Measurements from ENCODE around the gene DYTN. TPM values are rescaled to one million over a fixed set of nuclear protein-coding genes. Genes with fewer than 3 reads are reported as not detected.

Gene DYTN
- polyA plus RNA-seq, 1 donor from 2014 or later = not detected

GRCh38 chr2:206615417-206616089 is 102.6 kb downstream of the DYTN start:
- H3K9ac ChIP-seq (ENCODE audit: low read length) = no peak overlapping the region
- H3K27ac ChIP-seq (ENCODE audit: low read length) = no peak overlapping the region
- no peaks in the 10 kb centered on the region for H3K79me2 ChIP-seq (replicated peaks; ENCODE audit: insufficient read depth, low read length)
- no peaks in the 10 kb centered on the region for H3K27me3 ChIP-seq (ENCODE audit: insufficient read depth, low read depth, low read length)
- no peak overlapping the region for H3K4me3 ChIP-seq (ENCODE audit: low read length)
- no peaks in the 10 kb centered on the region for H4K20me1 ChIP-seq (ENCODE audit: insufficient read depth)
- no peaks in the 10 kb centered on the region for H3K9me2 ChIP-seq (ENCODE audit: insufficient read depth, low read length)
- H3K9me3 ChIP-seq (ENCODE audit: low read length) = no peaks in the 10 kb centered on the region
- TF ChIP-seq REST (IDR thresholded peaks at IDR 0.05; ENCODE audit: borderline replicate concordance) (no peak), CTCF (IDR thresholded peaks at IDR 0.05; ENCODE audit: poor library complexity, severe bottlenecking) (no peak), EZH2 (IDR thresholded peaks at IDR 0.05; ENCODE audit: borderline replicate concordance, insufficient read depth, low read length, poor library complexity, severe bottlenecking) (no peak), TAF1 (IDR thresholded peaks at IDR 0.05; ENCODE audit: low read depth) (no peak)
- H3F3A ChIP-seq (ENCODE audit: insufficient read depth, low read length, poor library complexity, severe bottlenecking) = no peaks in the 10 kb centered on the region
- no peak overlapping the region for H2AFZ ChIP-seq (ENCODE audit: low read depth, low read length)
- H3K4me2 ChIP-seq (ENCODE audit: low read length) = no peak overlapping the region
- no peaks in the 10 kb centered on the region for H3K36me3 ChIP-seq (ENCODE audit: insufficient read depth, low read length)

GRCh38 chr2:206614811-206615210 is 103.4 kb downstream of the DYTN start:
- Histone ChIP-seq H3K27ac (ENCODE audit: low read length) (no peak overlapping the region), H4K20me1 (ENCODE audit: insufficient read depth) (no peaks in the 10 kb centered on the region), H3K9me3 (ENCODE audit: low read length) (no peaks in the 10 kb centered on the region), H3K36me3 (ENCODE audit: insufficient read depth, low read length) (no peaks in the 10 kb centered on the region), H3K27me3 (ENCODE audit: insufficient read depth, low read depth, low read length) (no peaks in the 10 kb centered on the region), H3K9ac (ENCODE audit: low read length) (no peak overlapping the region), H3K79me2 (replicated peaks; ENCODE audit: insufficient read depth, low read length) (no peaks in the 10 kb centered on the region), H3K9me2 (ENCODE audit: insufficient read depth, low read length) (no peaks in the 10 kb centered on the region), H3K4me3 (ENCODE audit: low read length) (no peak overlapping the region), H2AFZ (ENCODE audit: low read depth, low read length) (no peak overlapping the region), H3K4me2 (ENCODE audit: low read length) (no peak overlapping the region), H3F3A (ENCODE audit: insufficient read depth, low read length, poor library complexity, severe bottlenecking) (no peaks in the 10 kb centered on the region)
- no peak for TF ChIP-seq RAD21 (conservative IDR thresholded peaks at IDR 0.05)
- no peak for TF ChIP-seq CTCF (IDR thresholded peaks at IDR 0.05; ENCODE audit: poor library complexity, severe bottlenecking)
- TF ChIP-seq MXI1 (conservative IDR thresholded peaks at IDR 0.05; ENCODE audit: poor library complexity, severe bottlenecking) = no peak
